ENCODE data around the gene CLDN11. TPM values are rescaled to one million over a fixed set of nuclear protein-coding genes. Genes with fewer than 3 reads are reported as not detected.

The CLDN11 gene
- total and polyA plus RNA-seq, 2 of the 8 experiments (the other 6 are each of a cell fraction or from before 2014, with no cell fraction given) = 4.8 to 12.5 TPM

DNA sequence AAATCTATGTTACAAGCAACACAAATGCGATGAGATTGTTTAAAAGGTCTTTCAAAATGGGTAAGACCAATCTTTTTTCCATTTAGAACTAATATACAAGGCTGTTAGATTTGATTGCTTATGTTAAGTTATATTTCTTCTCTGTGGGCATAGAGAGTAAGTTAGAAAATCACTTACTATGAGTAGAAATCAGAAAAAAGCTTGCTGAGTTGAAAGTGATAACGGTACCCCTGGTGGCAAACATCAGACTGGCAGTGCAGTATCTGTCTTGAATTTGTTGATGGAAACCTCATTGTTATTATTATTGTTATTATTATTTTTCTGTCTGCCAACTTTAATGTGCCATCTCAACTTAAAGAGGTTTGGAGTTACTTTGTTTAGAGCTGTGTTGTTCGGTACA is 12.4 kb downstream of the CLDN11 start:
- no peak overlapping the region for H3K18ac ChIP-seq (ENCODE audit: extremely low read depth, low read length)
- no peak overlapping the region for H2AK5ac ChIP-seq (ENCODE audit: low read depth, low read length)
- H3K14ac ChIP-seq (ENCODE audit: insufficient read length) = no peak overlapping the region
- H2AFZ ChIP-seq (ENCODE audit: low read length) = no peak overlapping the region
- no peaks in the 10 kb centered on the region for H4K20me1 ChIP-seq (replicated peaks in 1 of 2; ENCODE audit: control insufficient read depth in 1 of 2, insufficient read depth in 2 of 2, low read length in 2 of 2)
- H3K23ac ChIP-seq (ENCODE audit: insufficient read length) = no peak overlapping the region
- no peak overlapping the region for H3K27ac ChIP-seq (ENCODE audit: low read depth, low read length)
- no peak overlapping the region for H2BK15ac ChIP-seq (ENCODE audit: low read length)
- H3K27me3 ChIP-seq (replicated peaks in 1 of 4; ENCODE audit: control insufficient read depth in 3 of 4, extremely low read depth in 1 of 4, insufficient read depth in 3 of 4, low read length in 3 of 4) = no peaks in the 10 kb centered on the region
- no peak overlapping the region for H4K5ac ChIP-seq (ENCODE audit: insufficient read length, low read depth, low read length)
- no peaks in the 10 kb centered on the region for H3K79me2 ChIP-seq (ENCODE audit: control insufficient read depth in 1 of 2, insufficient read depth in 2 of 2, low read length in 2 of 2)
- FAIRE-seq = no peak
- no peaks in the 10 kb centered on the region for H3K79me1 ChIP-seq (ENCODE audit: low read depth, low read length)
- H3K36me3 ChIP-seq (ENCODE audit: control insufficient read depth in 2 of 4, insufficient read depth in 4 of 4, low read length in 3 of 4) = no peaks in the 10 kb centered on the region
- H4K8ac ChIP-seq (ENCODE audit: extremely low read depth, insufficient read depth, low read length) = no peak overlapping the region
- H2BK120ac ChIP-seq (replicated peaks; ENCODE audit: low read depth, low read length) = no peak overlapping the region
- ChIA-PET CTCF (ENCODE audit: partially characterized antibody) (interaction anchor here (0.7 to 2.9 kb wide), 23 partner anchors 10 to 433 kb away, joined by 3 to 15 read pairs (median 4); partner anchors contain the start of gene CLDN11), POLR2A (ENCODE audit: partially characterized antibody) (no interaction called here)
- no peak overlapping the region for H3K9ac ChIP-seq (replicated peaks in 1 of 4; ENCODE audit: extremely low read depth in 1 of 4, low read depth in 3 of 4, low read length in 3 of 4)
- H3K4me2 ChIP-seq (ENCODE audit: insufficient read depth in 1 of 2, low read depth in 2 of 2, low read length in 2 of 2) = no peak overlapping the region
- no peaks in the 10 kb centered on the region for H3K23me2 ChIP-seq (ENCODE audit: low read depth, low read length)
- H3K4me3 ChIP-seq (ENCODE audit: extremely low read depth in 1 of 4, insufficient read depth in 2 of 4, low read depth in 3 of 4, low read length in 4 of 4) = no peak overlapping the region
- H3K9me3 ChIP-seq (ENCODE audit: insufficient read depth in 2 of 2, low read depth in 1 of 2, low read length in 1 of 2) = no peaks in the 10 kb centered on the region
- no peak overlapping the region for H2BK5ac ChIP-seq (ENCODE audit: low read depth, low read length)
- H4K91ac ChIP-seq (replicated peaks; ENCODE audit: insufficient read length, low read length) = no peak overlapping the region
- H3K56ac ChIP-seq (replicated peaks; ENCODE audit: insufficient read length, low read depth, low read length) = no peak overlapping the region
- H3K4ac ChIP-seq (replicated peaks; ENCODE audit: insufficient read length, low read depth, low read length) = no peak overlapping the region
- no peak overlapping the region for H2BK20ac ChIP-seq (ENCODE audit: low read length)
- no peaks in the 10 kb centered on the region; a peak in 1 of 7 replicates for H3K4me1 ChIP-seq (replicated peaks in 1 of 4; ENCODE audit: control insufficient read depth in 3 of 4, insufficient read depth in 4 of 4, low read length in 3 of 4)
- no peak overlapping the region for H2BK12ac ChIP-seq (ENCODE audit: low read depth, low read length)
- DNase-seq (ENCODE audit: low read depth in 1 of 2, low spot score in 2 of 2) = no peak
- WGBS, 2 experiments (ENCODE audit: extremely low coverage in 1 of 2, insufficient coverage in 1 of 2, insufficient read length in 1 of 2, insufficient replicate concordance in 2 of 2, low coverage in 1 of 2, low lambda C conversion rate in 2 of 2, missing lambda C conversion rate in 1 of 2) = 96% methylated on average over 3 of the region's 3 CpGs; no CpG with 5 or more reads in 1 of the 2 experiments
- TF ChIP-seq, protein P1, sequence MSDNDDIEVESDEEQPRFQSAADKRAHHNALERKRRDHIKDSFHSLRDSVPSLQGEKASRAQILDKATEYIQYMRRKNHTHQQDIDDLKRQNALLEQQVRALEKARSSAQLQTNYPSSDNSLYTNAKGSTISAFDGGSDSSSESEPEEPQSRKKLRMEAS (IDR thresholded peaks at IDR 0.05) = no peak
- TF ChIP-seq CHD1 (IDR thresholded peaks at IDR 0.05; ENCODE audit: low read depth, low read length) (no peak), ZNF274 (IDR thresholded peaks at IDR 0.05; ENCODE audit: borderline replicate concordance, extremely low read depth, low read length) (no peak), SUZ12 (IDR thresholded peaks at IDR 0.05; ENCODE audit: low read length) (no peak), JUND (IDR thresholded peaks at IDR 0.05; ENCODE audit: low read length) (no peak), SP1 (IDR thresholded peaks at IDR 0.05; ENCODE audit: low read depth, low read length) (no peak)

Data from H1 (cell line).